Activated gamma-delta T cell treated with Interleukin-2 at 50 U/mL for 16 hours (primary cell): ENCODE measurements around the gene NPHS1.
"Not testable (repeated sequence)": the region's sequence is repeated elsewhere in the genome, so short reads cannot be mapped to it uniquely, and the experiment has no call there.

Experiments
- DNase-seq: peaks from one replicate; pipeline ENCODE4 v3.0.0-alpha.2; 2020

NPHS1 gene

GRCh38 chr19:35848486-35848885 is 3.8 kb downstream of the NPHS1 start:
- DNase-seq = no peak

GRCh38 chr19:35847911-35848310 is 4.4 kb downstream of the NPHS1 start:
- DNase-seq = no peak

- DNase-seq = no peak
Observed at GRCh38 chr19:35846038-35846668, 6.2 kb downstream of the NPHS1 start.

- no peak for DNase-seq
Observed at GRCh38 chr19:35845215-35846037, 6.9 kb downstream of the NPHS1 start.

- DNase-seq = no peak
Observed at GRCh38 chr19:35844482-35845214, 7.7 kb downstream of the NPHS1 start.

- DNase-seq = no peak
Observed at GRCh38 chr19:35843676-35844481, 8.4 kb downstream of the NPHS1 start.

GRCh38 chr19:35842666-35843272 is 9.5 kb downstream of the NPHS1 start:
- no peak for DNase-seq

- DNase-seq = no peak
Observed at GRCh38 chr19:35841961-35842595, 10.2 kb downstream of the NPHS1 start.

GRCh38 chr19:35836096-35836495 is 16.2 kb downstream of the NPHS1 start:
- DNase-seq = not testable (repeated sequence)

- no peak for DNase-seq
Observed at GRCh38 chr19:35833972-35834371, 18.3 kb downstream of the NPHS1 start.

GRCh38 chr19:35832054-35832453 is 20.2 kb downstream of the NPHS1 start:
- DNase-seq = no peak

- DNase-seq = no peak
Observed at GRCh38 chr19:35830986-35831385, 21.3 kb downstream of the NPHS1 start.

GRCh38 chr19:35828692-35829301 is 23.5 kb downstream of the NPHS1 start:
- peak; percentile 42 for DNase-seq

GRCh38 chr19:35824150-35824549 is 28.2 kb downstream of the NPHS1 start:
- no peak for DNase-seq

- DNase-seq = no peak
Observed at GRCh38 chr19:35822579-35822978, 29.7 kb downstream of the NPHS1 start.

GRCh38 chr19:35818445-35818844 is 33.9 kb downstream of the NPHS1 start:
- no peak for DNase-seq

- DNase-seq = no peak
Observed at GRCh38 chr19:35816846-35817245, 35.5 kb downstream of the NPHS1 start.

- no peak for DNase-seq
Observed at GRCh38 chr19:35816262-35816661, 36.0 kb downstream of the NPHS1 start.

- no peak for DNase-seq
Observed at GRCh38 chr19:35813043-35813890, 39.0 kb downstream of the NPHS1 start.

GRCh38 chr19:35812220-35813042 is 39.9 kb downstream of the NPHS1 start, which contains the start of gene PRODH2:
Gene PRODH2 (minus strand): TSS chr19:35812845. CDS start chr19:35812805, 40 bp downstream.
- no peak for DNase-seq
